ENCODE data around the gene SNX18.

The SNX18 gene

DNA sequence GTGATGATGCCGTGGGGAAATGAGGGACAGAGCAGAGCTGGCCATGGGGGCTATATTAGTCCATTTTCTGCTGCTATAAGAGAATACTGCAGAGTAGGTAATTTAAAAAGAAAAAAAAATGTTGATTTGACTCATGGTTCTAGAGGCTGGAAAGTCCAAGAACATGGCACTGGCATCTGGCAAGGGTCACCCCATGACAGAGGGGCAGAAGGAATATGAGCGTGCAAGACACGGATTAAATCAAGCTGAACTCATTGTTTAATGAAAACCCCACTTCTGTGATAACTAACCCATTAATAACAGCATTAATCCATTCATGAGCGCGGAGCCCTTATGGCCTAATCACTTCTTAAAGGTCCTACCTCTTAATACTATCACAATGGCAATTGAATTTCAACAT is 68.8 kb downstream of the SNX18 start:
- DNase-seq: no peak

DNA sequence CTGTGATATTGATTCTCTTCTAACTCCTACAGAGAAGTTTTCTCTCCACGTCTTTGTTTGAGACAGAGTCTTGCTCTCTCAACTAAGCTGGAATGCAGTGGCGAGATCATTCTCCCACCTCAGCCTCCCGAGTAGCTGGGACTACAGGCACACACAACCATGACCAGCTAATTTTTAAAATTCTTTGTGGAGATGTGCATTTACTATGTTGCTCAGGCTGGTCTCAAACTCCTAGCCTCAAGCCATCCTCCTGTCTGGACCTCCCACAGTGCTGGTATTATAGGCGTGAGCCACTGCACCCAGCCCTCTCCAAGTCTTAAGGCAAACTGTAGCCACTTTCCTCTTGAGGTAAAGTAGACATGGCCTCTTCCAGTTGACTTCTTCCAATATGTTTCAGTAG is 72.2 kb downstream of the SNX18 start:
- DNase-seq: no peak

- DNase-seq: no peak
Observed at GRCh38 chr5:54590824-54591223, 73.3 kb downstream of the SNX18 start.

GRCh38 chr5:54593779-54594178 is 76.2 kb downstream of the SNX18 start:
- DNase-seq: no peak

DNA sequence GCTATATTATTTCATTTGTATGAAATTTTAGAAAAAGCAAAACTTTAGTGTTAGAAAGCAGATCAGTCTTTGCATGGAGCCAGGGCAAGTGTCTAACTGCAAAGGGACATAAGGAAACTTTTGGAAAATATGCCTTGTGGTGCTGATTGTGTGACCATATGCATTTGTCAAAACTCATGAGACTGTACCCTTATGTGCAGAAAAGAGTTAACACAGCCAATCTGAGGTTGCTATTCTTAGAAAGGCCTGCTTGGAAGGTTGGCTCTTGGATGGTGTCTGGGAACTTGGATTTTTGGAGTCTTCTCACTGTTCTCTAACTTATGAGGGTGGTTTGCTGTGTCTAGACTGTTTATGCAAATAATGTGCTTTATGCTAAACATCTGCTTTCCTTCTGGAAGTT is 76.6 kb downstream of the SNX18 start:
- no peak for DNase-seq

DNA sequence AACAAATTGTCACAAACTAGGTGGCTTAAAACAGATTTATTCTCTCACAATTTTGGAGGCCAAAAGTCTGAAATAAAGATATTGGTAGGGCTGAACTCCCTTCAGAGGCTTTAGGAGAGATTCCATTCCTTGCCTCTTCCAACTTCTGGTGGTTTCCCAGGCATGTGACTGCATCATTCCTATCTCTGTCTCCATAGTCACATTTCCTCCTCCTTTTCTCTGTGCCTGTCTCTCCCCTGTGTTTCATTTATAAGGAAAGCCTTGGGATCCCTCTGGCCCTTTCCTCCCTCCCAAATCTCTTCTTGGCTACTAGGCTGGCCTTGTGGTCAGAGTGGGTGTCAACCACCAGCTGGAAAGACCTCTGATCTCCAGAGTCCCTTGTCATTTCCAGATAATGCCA is 78.2 kb downstream of the SNX18 start:
- no peak for DNase-seq
